LoVo (cell line): ENCODE data around the gene MRO.
"Not testable (repeated sequence)": the region's sequence is repeated elsewhere in the genome, so short reads cannot be mapped to it uniquely, and the experiment has no call there.

Experiments used
- DNase-seq: peaks from one replicate; pipeline ENCODE4 v3.0.0-alpha.2; 2016; ENCODE audit warnings: low spot score

MRO gene

DNA sequence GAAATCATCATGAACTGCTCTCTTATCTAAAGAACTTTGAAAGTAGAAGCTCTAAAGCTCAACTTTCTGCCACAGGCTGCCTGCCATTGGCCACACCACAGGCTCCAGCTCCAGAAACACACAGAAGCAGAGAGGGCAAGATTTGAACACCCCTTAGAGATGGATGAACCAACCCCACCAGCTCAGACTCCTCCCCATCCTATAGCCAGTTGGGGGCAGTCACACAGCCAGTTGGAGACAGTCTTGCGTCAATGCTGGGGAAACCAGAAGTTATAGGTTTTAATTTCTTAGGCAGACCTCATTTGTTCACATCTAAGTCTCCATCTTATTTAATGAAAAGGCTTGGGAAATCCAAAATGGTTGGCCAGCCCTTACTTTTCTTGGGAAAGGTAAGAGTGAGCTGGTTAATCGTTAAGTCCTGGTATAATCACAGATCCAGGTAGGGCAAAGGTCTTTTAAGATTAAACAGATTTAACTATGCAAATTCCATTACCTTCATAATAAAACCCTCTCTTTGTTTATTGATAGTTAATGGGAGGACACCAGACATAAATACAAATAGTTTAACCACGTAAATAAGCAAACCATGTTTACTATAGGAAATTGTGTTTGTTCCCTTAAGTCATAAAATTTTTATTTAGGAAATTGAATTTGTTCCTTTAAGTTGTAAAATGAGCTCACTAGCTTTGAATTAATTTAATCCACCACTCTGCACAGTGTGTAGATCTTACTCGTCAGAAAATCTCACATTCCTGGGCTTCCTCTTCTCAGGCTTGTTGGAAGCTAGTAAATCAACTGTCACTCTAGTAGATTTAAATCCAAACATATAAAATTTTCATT is 28.0 kb downstream of the MRO start:
- DNase-seq: no peak

DNA sequence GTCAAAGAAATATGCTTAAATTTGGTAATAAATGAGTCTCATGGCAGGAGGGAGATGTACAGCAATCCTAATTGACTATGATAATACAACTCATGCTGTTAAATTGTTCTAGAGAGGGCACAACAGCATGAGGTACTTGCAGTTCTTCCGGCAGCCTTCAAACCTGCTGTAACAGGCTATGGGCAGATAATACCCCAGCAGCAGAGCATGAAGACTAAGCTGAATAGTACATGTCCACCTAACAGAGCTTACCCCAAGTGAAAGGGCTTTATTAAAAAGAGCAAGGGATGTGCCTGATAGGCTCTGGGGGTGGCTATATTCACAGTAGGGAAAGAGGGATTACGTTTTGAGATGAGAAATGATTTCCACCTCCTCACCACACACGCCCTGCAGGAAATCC is 28.9 kb downstream of the MRO start:
- no peak for DNase-seq

GRCh38 chr18:50790241-50790640 is 29.6 kb downstream of the MRO start:
- no peak for DNase-seq

DNA sequence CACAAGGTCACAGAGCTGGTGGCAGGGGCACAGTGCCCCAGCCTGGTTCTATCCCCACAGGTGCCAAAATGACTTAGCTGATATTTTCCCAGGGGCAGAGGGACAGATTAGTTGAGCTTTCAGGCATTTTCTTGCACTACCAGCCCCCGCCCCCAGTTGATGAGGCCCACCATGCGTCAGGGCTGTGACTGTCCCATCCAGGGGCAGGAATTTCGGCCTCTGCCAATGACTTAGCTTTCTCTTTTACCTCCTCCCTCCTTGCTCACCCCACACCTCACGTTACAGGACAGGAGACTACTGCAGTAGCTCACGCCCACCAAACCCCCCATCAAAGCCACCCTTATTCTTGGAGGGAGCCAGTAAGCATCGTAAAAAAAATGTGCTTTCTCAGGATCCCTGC is 31.5 kb downstream of the MRO start:
- no peak for DNase-seq

- no peak for DNase-seq
These were observed 33.0 kb downstream of the MRO start for GRCh38 chr18:50786864-50787263.

- no peak for DNase-seq
These were observed 36.3 kb downstream of the MRO start for GRCh38 chr18:50783553-50783952.

DNA sequence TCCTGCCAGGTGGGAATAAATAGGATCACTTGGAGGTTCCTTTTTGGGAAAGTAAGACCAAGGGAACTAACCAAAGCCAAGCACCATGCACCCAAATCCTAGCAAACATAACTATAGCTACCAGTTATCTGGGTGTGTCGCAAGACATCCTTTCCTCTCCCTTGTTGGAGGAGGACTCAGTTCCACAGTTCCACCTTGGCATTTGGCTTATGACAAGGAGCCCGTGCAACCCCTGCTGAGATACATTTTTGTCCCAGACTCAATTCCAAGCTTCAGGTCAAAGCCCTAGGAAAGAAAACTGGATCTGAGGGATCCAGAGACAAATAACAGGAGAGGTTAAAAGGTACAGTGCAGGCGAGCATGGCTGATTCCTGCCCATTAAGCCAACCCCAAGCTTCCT is 40.8 kb downstream of the MRO start:
- not testable (repeated sequence) for DNase-seq

GRCh38 chr18:50776383-50776782 is 43.4 kb downstream of the MRO start:
- DNase-seq: no peak

GRCh38 chr18:50775726-50776125 is 44.1 kb downstream of the MRO start:
- no peak for DNase-seq

DNA sequence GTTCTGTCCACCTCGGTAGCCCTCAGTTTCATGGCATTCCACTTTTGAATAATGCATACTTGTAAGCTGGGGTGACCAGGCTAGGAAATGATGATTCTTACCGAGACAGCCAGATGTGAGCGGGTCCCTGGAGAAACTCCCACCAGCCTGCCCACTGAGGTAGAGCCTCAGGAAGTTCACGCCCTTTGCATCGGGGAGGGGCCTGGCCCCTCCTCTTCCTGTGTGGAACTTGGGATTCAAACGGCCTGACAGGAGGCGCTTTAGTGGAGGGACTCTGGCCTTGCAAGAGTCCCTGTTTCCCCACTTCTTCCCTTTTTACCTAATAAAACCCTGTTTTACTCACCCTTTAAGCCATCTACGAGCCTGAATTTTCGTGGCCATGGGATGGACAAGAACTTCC is 44.6 kb downstream of the MRO start:
- DNase-seq: no peak

- no peak for DNase-seq
These were observed 50.4 kb downstream of the MRO start for GRCh38 chr18:50769463-50769862.

DNA sequence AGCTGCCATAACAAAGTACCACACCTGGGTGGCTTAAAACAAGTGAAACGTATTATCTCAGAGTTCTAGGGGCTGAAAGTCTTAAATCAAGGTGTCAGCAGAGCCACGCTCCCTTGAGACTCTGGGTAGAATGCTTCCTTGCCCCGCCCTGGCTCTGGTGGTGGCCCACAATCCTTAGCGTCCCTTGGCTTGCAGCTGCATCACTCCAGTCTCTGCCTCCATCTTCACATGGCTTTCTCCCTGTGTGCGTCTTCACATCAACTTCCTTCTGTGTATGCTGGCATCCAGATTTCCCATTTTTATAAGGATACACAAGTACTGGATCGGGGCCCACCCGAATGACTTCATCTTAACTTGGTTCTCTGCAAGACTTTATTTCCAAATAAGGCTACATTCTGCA is 62.5 kb downstream of the MRO start:
- DNase-seq: no peak

DNA sequence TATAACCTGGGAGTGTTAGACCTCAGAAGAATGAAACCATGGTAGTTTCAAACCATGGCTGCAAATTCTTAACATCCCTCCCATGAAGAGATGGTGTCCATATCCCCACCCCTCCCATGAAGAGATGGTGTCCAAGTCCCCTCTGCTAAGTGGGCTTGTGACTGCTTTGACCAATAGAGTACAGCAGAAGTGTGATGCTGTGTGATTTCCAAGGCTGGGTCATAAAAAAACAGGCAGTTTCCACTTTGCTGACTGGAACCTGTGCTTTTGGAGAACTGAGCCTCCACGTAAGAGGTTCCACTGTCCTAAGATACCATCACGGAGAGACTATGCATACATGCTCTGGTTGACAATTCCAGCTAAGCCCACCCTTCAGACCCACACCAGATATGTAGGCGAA is 65.5 kb downstream of the MRO start:
- no peak for DNase-seq

- DNase-seq: no peak
These were observed 66.5 kb downstream of the MRO start for GRCh38 chr18:50753311-50753710.

- no peak for DNase-seq
These were observed 67.9 kb downstream of the MRO start for GRCh38 chr18:50751947-50752346.

DNA sequence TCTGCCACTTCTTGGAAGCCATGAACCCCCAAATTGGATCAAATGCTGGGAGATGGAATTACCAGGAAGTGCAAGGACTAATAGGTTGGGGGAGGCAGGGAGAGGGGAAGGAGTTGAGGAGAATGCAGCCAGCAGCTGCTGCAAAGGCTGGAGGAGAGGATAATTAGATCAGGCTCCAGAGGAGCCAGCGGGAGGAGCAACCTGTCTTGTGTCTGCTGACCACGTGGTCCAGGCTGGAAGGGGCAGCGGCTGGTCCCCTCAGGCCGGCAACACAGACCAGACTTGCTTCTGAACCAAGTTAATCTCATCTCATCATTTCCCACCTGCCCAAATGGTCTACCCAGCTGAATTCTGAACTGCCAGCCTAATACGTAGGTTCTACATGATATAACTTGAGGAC is 68.3 kb downstream of the MRO start:
- no peak for DNase-seq

DNA sequence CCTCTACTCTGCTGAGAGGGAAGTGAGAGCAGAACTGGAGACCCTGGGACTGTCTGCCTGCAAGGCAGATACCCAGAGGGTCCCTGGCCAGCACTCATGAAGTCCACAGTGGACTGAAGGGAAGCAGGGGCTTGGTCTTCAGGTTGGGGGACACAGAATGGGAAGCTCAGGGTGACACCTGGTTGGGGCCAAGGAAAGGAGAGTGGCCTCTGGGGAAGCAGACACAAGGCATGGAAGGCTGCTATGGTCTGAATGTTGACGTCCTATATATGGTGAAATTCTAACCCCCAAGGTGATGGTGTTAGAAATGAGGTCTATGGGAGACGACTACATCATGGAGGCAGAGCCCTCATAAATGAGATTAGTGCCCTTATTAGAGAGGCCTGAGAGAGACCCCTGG is 69.3 kb downstream of the MRO start:
- DNase-seq: no peak

DNA sequence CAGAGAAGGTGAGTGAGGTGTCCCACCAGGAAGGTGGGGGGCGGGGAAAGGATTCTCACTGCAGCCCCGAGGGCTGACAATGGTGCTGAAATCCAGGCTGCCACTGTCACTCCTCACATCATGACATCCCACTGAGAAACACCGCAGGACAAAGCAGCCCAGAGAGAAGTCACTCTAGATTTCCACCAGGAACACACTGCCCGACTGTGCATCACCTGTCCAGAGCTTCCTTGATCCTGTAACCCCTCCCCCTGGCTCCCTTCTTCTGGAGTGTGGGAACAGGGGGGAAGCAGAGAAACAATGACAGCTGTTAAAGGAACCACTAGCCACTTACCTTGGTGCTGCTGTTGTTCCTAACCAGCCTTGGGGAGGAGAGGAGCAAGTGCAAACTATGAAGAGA is 69.9 kb downstream of the MRO start:
- no peak for DNase-seq

GRCh38 chr18:50749421-50749820 is 70.4 kb downstream of the MRO start:
- DNase-seq: no peak

DNA sequence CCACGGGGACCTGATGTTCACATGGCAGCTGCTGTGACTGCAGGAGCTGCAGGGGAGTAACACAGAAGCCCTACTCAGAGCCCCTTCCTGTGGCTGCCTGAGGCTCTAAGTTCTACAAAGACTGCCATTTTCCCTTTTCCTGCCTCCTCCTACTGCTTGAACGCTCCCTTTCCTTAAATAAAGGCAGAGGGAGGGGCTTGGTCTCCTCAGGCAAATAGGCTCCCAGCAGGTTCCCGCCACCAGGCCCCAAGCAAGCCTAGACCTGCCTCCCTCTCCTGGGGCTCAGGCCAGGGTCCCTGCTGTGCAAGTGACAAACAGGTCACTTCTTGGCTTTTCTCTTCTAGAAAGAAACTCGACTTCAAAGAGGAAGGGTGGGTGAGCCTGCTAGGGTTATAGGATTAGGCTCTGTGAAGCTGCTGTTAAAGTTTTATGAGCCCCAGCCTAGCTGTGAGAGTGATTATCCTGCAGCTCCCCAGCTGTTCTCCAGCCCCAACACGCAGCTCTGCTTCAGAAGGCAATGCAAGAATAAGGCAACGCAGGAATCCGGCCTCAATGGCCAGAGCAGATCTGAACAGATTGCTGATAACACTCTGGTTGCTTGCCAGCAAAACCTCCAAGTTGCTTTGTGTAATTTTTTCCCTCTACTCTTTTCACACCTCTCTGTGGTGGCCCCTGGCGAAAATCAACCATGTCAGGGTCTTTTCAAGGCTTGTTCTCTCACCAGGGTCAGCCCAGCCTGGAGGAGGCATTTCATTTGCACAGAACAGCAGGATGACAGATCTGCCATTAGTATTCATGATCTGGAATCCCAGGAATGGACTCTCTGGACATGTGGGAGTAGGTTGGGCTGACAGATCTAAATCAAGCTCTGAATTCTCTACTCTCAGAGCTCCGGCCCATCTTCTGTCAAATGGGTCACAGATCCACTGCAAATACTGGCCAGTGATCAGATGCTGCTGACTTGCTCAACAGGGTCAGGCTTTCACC is 71.3 kb downstream of the MRO start:
- peak; percentile 58 for DNase-seq

- DNase-seq: no peak
These were observed 72.0 kb downstream of the MRO start for GRCh38 chr18:50747849-50748242.

GRCh38 chr18:50745945-50746344 is 73.9 kb downstream of the MRO start:
- no peak for DNase-seq
